Gastrocnemius medialis (tissue), 4 donors: ENCODE results near the gene LRRN2. TPM values are rescaled to one million over a fixed set of nuclear protein-coding genes. Genes with fewer than 3 reads are reported as not detected.

ENCODE experiments used
- ATAC-seq, 2 donors: fragments of 150-250 bp; one replicate each; pipeline ENCODE4 v1.9.1; 2016
- DNase-seq, 2 donors: peaks; one replicate each; pipeline ENCODE4 v3.0.0-alpha.2; 2019
- H3K27ac ChIP-seq, 4 donors: fragments of 200-600 bp; sonication (generic); 1 replicate in 1 of 4; 2 replicates in 3 of 4; pipeline ENCODE4 v1.5.1; 2016 to 2018; ENCODE audit warnings: mild to moderate bottlenecking in 2 of 4, moderate library complexity in 1 of 4
- H3K27me3 ChIP-seq, 3 donors: fragments of 200-600 bp; sonication (generic) in 2 of 3; 1 replicate in 1 of 3; 2 replicates in 2 of 3; pipeline versions ENCODE4 v1.5.1 to v1.6.0; 2016 to 2019; ENCODE audit warnings: mild to moderate bottlenecking in 1 of 3, moderate library complexity in 1 of 3
- H3K36me3 ChIP-seq, 2 donors: fragments of 200-600 bp; sonication (generic) in 1 of 2; one replicate each; pipeline ENCODE4 v1.5.1; 2017 to 2018
- H3K4me1 ChIP-seq, 2 donors: fragments of 200-600 bp; sonication (generic) in 1 of 2; one replicate each; pipeline ENCODE4 v1.5.1; 2016 to 2017; ENCODE audit warnings: mild to moderate bottlenecking in 2 of 2
- H3K4me3 ChIP-seq, 4 donors: fragments of 200-600 bp; sonication (generic) in 3 of 4; 1 replicate in 1 of 4; 2 replicates in 3 of 4; pipeline ENCODE4 v1.5.1; 2016 to 2019; ENCODE audit warnings: mild to moderate bottlenecking in 2 of 4
- H3K9me3 ChIP-seq, 3 donors: fragments of 200-600 bp; sonication (generic) in 2 of 3; 1 replicate in 1 of 3; 2 replicates in 2 of 3; pipeline ENCODE4 v1.5.1; 2016 to 2019
- POLR2A ChIP-seq, 2 donors: fragments of 450-650 bp; IDR thresholded peaks; one replicate each; pipeline ENCODE4 v1.6.1; 2017; ENCODE audit warnings: antibody characterized with exemption in 2 of 2, mild to moderate bottlenecking in 2 of 2, moderate library complexity in 2 of 2
- in situ Hi-C, 4 donors: fragments of 200-750 bp; cut with MboI; loops; one replicate each; pipeline versions ENCODE4 v1.15.0 to v1.8.0; 2017; ENCODE audit warnings: low sequenced_read_pairs in 4 of 4
- intact Hi-C: fragments of 100-400 bp; cut with DNase I; formaldehyde crosslinking; loops from one replicate; pipeline ENCODE4 v1.15.1; 2023; ENCODE audit warnings: low total_unique reads
- total RNA-seq, 4 donors: library from RNA; depleted of rRNA; stranded (reverse); fragments of >200 nt; gene quantifications; one replicate each; pipeline versions ENCODE4 v1.1.0 to v1.2.3, GENCODE V29; 2016
- TF ChIP-seq, protein P1 (sequence below), 5 experiments: fragments of 450-650 bp in 3 of 5; fragments of 200-600 bp in 2 of 5; sonication (generic) in 2 of 5; IDR thresholded peaks in 4 of 5; conservative IDR thresholded peaks in 1 of 5; 1 replicate in 4 of 5; 2 replicates in 1 of 5; pipeline ENCODE4 v1.5.1; 2016 to 2019; ENCODE audit warnings: antibody characterized with exemption in 5 of 5, mild to moderate bottlenecking in 3 of 5, moderate library complexity in 3 of 5

Gene LRRN2
- total RNA-seq, 4 donors from 2014 or later: 0.46 to 1.1 (median 0.93) TPM

DNA sequence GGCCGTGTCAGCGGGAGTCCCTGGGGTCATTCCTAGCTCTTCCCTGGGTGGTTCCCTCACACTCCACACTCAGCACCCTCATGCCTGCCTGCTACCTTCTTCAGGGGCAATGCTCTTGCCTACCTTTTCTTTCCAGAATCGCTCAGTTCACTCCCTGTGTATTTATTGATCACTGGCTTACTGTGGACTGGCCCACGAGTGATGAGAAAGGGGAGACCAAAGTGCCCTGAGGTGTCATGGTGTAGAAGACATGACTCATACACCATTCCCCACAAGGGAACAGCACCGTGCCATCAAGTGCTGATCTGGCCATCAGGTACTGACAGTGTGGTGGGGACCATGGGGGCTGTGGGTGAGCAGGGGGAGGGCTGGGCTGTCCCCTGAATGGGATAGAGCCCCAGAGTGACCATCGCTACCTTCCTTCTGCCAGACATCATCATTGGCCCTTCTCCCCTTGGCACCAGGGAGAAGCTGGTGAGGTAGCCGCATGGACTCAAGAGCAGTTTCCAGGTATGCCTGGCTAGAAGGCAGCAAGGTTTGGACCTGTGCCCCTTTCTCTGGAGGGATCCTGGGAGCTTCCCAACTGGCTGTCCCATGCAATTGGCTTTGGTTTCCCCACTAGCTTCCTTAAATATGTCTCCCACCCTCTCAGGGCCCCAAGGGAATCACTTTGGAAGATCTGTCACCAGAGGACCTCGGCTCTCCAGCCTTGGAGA, 17.2 kb upstream of the LRRN2 start:
- in situ Hi-C loops: no loop called here
- H3K27ac ChIP-seq: no peak overlapping the region
- intact Hi-C loops: no loop called here
- H3K4me1 ChIP-seq: no peaks in the 10 kb centered on the region
- DNase-seq: no peak
- no peaks in the 10 kb centered on the region for H3K27me3 ChIP-seq
- no peak for TF ChIP-seq POLR2A (IDR thresholded peaks at IDR 0.05)
- TF ChIP-seq, protein P1, sequence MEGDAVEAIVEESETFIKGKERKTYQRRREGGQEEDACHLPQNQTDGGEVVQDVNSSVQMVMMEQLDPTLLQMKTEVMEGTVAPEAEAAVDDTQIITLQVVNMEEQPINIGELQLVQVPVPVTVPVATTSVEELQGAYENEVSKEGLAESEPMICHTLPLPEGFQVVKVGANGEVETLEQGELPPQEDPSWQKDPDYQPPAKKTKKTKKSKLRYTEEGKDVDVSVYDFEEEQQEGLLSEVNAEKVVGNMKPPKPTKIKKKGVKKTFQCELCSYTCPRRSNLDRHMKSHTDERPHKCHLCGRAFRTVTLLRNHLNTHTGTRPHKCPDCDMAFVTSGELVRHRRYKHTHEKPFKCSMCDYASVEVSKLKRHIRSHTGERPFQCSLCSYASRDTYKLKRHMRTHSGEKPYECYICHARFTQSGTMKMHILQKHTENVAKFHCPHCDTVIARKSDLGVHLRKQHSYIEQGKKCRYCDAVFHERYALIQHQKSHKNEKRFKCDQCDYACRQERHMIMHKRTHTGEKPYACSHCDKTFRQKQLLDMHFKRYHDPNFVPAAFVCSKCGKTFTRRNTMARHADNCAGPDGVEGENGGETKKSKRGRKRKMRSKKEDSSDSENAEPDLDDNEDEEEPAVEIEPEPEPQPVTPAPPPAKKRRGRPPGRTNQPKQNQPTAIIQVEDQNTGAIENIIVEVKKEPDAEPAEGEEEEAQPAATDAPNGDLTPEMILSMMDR (IDR thresholded peaks at IDR 0.05 in 4 of 5, conservative IDR thresholded peaks at IDR 0.05 in 1 of 5): no peak
- no peak for ATAC-seq
- no peaks in the 10 kb centered on the region for H3K9me3 ChIP-seq
- no peak overlapping the region for H3K4me3 ChIP-seq
- no peaks in the 10 kb centered on the region for H3K36me3 ChIP-seq

DNA sequence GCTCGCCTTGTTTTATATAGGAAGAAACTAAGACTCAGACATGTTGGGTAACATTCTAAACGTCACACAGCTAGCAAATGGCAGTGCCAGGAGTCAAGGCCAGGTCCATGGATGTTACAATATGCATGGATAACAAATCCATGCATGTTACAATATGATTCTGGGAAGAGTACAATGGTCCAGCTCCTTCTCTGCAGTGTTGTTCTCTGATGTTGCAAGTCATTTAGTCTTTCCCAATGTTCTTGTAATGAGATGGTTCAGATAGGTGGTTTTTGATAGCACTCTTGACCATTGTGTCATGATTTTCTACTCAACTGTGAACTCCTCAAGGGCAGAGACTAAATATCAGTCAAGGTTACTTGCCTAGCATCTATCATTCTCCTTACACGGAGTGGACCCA, 15.7 kb upstream of the LRRN2 start:
- Histone ChIP-seq H3K4me1 (no peaks in the 10 kb centered on the region), H3K9me3 (no peaks in the 10 kb centered on the region), H3K27ac (no peak overlapping the region), H3K4me3 (no peak overlapping the region), H3K36me3 (no peaks in the 10 kb centered on the region), H3K27me3 (no peaks in the 10 kb centered on the region)
- DNase-seq (no peak), ATAC-seq (no peak)
- intact Hi-C loops (no loop called here), in situ Hi-C loops (no loop called here)
- TF ChIP-seq, protein P1 (IDR thresholded peaks at IDR 0.05 in 4 of 5, conservative IDR thresholded peaks at IDR 0.05 in 1 of 5): no peak
- TF ChIP-seq POLR2A (IDR thresholded peaks at IDR 0.05): no peak

DNA sequence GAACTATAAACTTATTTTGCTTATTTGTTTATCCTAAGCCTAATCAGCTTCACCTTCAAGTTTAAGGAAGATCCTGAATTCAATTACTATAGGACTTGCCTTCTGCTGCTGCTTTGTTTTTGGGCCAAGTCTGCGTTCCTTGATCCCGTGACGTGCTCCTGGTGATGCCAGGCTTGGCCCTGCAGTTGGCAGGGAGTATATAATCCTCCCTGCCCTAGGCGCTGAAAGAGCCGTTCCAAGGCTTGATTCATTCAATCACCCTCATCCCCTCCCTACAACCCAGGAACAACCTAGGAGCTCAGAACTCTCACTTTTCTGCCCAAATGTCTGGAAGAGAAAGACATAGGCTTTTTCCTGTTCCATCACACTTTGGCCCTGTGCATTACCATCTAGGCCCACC, 12.4 kb upstream of the LRRN2 start:
- Histone ChIP-seq H3K4me1 (no peaks in the 10 kb centered on the region), H3K27ac (no peak overlapping the region), H3K4me3 (no peak overlapping the region), H3K27me3 (no peaks in the 10 kb centered on the region), H3K9me3 (no peaks in the 10 kb centered on the region), H3K36me3 (no peaks in the 10 kb centered on the region)
- in situ Hi-C loops (no loop called here), intact Hi-C loops (no loop called here)
- DNase-seq (no peak), ATAC-seq (no peak)
- TF ChIP-seq POLR2A (IDR thresholded peaks at IDR 0.05): no peak
- TF ChIP-seq, protein P1 (IDR thresholded peaks at IDR 0.05 in 4 of 5, conservative IDR thresholded peaks at IDR 0.05 in 1 of 5): no peak

DNA sequence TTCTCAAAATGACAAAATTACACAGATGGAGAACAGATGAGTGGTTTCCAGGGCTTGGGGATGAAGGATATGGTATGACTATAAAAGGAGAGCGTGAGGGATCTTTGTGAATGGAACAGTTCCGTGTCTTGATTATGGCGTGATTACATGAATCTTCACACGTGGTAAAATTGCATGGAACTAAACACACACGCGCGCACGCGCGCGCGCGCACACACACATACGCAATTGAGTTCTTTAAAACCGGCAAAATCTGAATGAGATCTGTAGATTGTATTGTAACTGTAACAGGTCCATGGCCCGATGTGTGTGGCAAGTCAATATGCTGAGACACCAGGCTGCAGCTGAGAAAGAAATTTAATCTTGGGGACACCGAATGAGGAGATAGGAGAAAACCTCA, 11.1 kb upstream of the LRRN2 start:
- H3K27ac ChIP-seq: no peak overlapping the region
- no peaks in the 10 kb centered on the region for H3K4me1 ChIP-seq
- H3K4me3 ChIP-seq: no peak overlapping the region
- H3K27me3 ChIP-seq: no peaks in the 10 kb centered on the region
- no peak for DNase-seq
- TF ChIP-seq POLR2A (IDR thresholded peaks at IDR 0.05): no peak
- TF ChIP-seq, protein P1 (IDR thresholded peaks at IDR 0.05 in 4 of 5, conservative IDR thresholded peaks at IDR 0.05 in 1 of 5): no peak
- ATAC-seq: no peak
- intact Hi-C loops (no loop called here), in situ Hi-C loops (no loop called here)
- no peaks in the 10 kb centered on the region for H3K9me3 ChIP-seq
- H3K36me3 ChIP-seq: no peaks in the 10 kb centered on the region

DNA sequence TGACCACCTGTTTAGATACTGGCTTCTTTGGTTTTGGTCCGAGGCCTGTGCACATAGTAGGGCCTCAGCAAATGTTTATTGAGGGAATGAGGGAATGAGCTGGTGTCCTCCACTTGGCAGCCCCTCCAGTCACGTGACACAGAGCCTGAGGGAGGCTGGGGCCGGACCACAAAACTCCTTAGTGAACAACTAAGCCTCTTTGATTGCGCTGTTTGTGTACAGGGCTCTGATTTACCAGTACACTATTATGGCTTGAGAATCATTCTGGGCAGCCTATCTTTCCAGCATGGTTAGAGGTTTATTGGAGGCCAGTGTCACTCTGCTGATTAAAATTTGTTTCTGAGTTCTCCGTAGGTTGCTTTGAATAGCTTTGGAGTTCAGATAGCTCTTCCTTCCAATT, 10.2 kb upstream of the LRRN2 start:
- in situ Hi-C loops (no loop called here), intact Hi-C loops (no loop called here)
- Histone ChIP-seq H3K27me3 (no peaks in the 10 kb centered on the region), H3K9me3 (no peaks in the 10 kb centered on the region), H3K4me3 (no peak overlapping the region), H3K36me3 (no peaks in the 10 kb centered on the region), H3K4me1 (no peaks in the 10 kb centered on the region), H3K27ac (no peak overlapping the region)
- no peak for ATAC-seq
- no peak for DNase-seq
- TF ChIP-seq POLR2A (IDR thresholded peaks at IDR 0.05): no peak
- TF ChIP-seq, protein P1 (IDR thresholded peaks at IDR 0.05 in 4 of 5, conservative IDR thresholded peaks at IDR 0.05 in 1 of 5): no peak
